Ovary (tissue), 9 donors: Measurements from ENCODE around the gene ATP6V1A. TPM values are rescaled to one million over a fixed set of nuclear protein-coding genes. Genes with fewer than 3 reads are reported as not detected.

Source experiments
- DNase-seq, 5 donors: peaks; one replicate each; pipeline ENCODE4 v3.0.0-alpha.2; 2019 to 2020
- H3K27ac ChIP-seq, 2 donors: fragments of 200-600 bp; one replicate each; pipeline versions ENCODE4 v1.5.1 to v1.8.0; 2019 to 2022
- H3K27me3 ChIP-seq: fragments of 200-600 bp; one replicate; pipeline ENCODE4 v1.8.0; 2022
- H3K36me3 ChIP-seq: fragments of 200-600 bp; sonication (generic); one replicate; pipeline ENCODE4 v1.5.1; 2019
- H3K4me1 ChIP-seq: one replicate; pipeline ENCODE4 v1.8.1; 2013; ENCODE audit warnings: mild to moderate bottlenecking, moderate library complexity; ENCODE audit not compliant: insufficient read depth
- H3K4me3 ChIP-seq: fragments of 200-600 bp; sonication (generic); one replicate; pipeline ENCODE4 v1.5.1; 2017
- H3K9me3 ChIP-seq, 2 donors: fragments of 200-600 bp in 1 of 2; sonication (generic) in 1 of 2; one replicate each; pipeline versions ENCODE4 v1.5.1 to v1.8.1; 2013 to 2019; ENCODE audit warnings: mild to moderate bottlenecking in 1 of 2, moderate library complexity in 1 of 2
- CTCF ChIP-seq, 3 donors: fragments of 450-650 bp in 2 of 3; fragments of 200-600 bp in 1 of 3; IDR thresholded peaks; one replicate each; pipeline versions ENCODE4 v1.5.1 to v1.8.0; 2016 to 2022; ENCODE audit warnings: antibody characterized with exemption in 3 of 3, mild to moderate bottlenecking in 1 of 3
- EP300 ChIP-seq: sonication (generic); formaldehyde crosslinking; IDR thresholded peaks from one replicate; pipeline ENCODE4 v1.6.1; 2017; ENCODE audit warnings: antibody characterized with exemption
- POLR2A ChIP-seq: fragments of 450-650 bp; IDR thresholded peaks from one replicate; pipeline ENCODE4 v1.6.1; 2017; ENCODE audit warnings: antibody characterized with exemption, mild to moderate bottlenecking, moderate library complexity
- WGBS, 3 donors: extraction: QIAGEN DNeasy Blood & Tissue Kit in 1 of 3; methylation state at CpG; one replicate each; pipeline versions ENCODE4 v1.1.5 to v1.1.7; 2013 to 2017; 5-methylcytosine and 5-hydroxymethylcytosine counted together
- intact Hi-C, 4 donors: fragments of 100-400 bp; cut with DNase I; formaldehyde crosslinking; loops; one replicate each; pipeline versions ENCODE4 v1.11.0 to v1.15.1; 2022 to 2023
- polyA plus RNA-seq, 2 donors: library from polyadenylated mRNA; stranded (reverse); fragments of 200-250 nt in 1 of 2; fragments of 350-450 nt in 1 of 2; fragmentation: Illumina TruSeq in 1 of 2; extraction: RNeasy Lipid Tissue Mini Kit (QIAGEN cat#74804) in 1 of 2; gene quantifications; one replicate each; pipeline ENCODE4 v1.2.3, GENCODE V29; 2013 to 2014
- total RNA-seq, 7 donors: library from RNA; depleted of rRNA in 2 of 7; stranded (reverse); fragments of >200 nt in 2 of 7; fragmentation: NEBNext Ultra II Directional in 3 of 7; extraction: Animal tissue kit (Norgen Biotek cat#: 25700) in 3 of 7; gene quantifications; one replicate each; pipeline versions ENCODE4 v1.1.0 to v1.2.4, GENCODE V29; 2016 to 2023
- donor health status: DM: no; HTN: no; CAD: no; lungs with moderate emphysema.
- donor health status: DM: no; HTN: no; CAD: no.
- donor health status: Bipolar disorder and iron deficiency.
- donor health status: DM: yes; HTN: yes; CAD: no.
- donor health status: DM: no; HTN: no; CAD: no.
- donor health status: DM: yes; HTN: yes; CAD: no.

Gene ATP6V1A
- total and polyA plus RNA-seq, 9 donors = 9.3 to 55.3 (median 38.3) TPM

- 34 to 58% (median 53%) methylated on average over 1 of the region's 1 CpG for WGBS, 3 donors
- intact Hi-C loops = no loop called here
- no peak for DNase-seq
- no peaks in the 10 kb centered on the region for H3K36me3 ChIP-seq
- H3K4me1 ChIP-seq = no peaks in the 10 kb centered on the region
- TF ChIP-seq EP300 = no peak
- no peak for TF ChIP-seq CTCF (IDR thresholded peaks at IDR 0.05)
- H3K9me3 ChIP-seq = no peaks in the 10 kb centered on the region
- H3K4me3 ChIP-seq = no peak overlapping the region
- H3K27ac ChIP-seq = no peak overlapping the region
- H3K27me3 ChIP-seq = no peaks in the 10 kb centered on the region
These were observed 27.5 kb upstream of the ATP6V1A start for GRCh38 chr3:113719294-113719693.

GRCh38 chr3:113719758-113720157 lies 27.1 kb upstream of the ATP6V1A start:
- intact Hi-C loops = no loop called here
- H3K27ac ChIP-seq = no peak overlapping the region
- H3K9me3 ChIP-seq = no peaks in the 10 kb centered on the region
- TF ChIP-seq CTCF (IDR thresholded peaks at IDR 0.05) (no peak), EP300 (no peak), POLR2A (no peak)
- no peak overlapping the region for H3K4me3 ChIP-seq
- no peaks in the 10 kb centered on the region for H3K36me3 ChIP-seq
- H3K4me1 ChIP-seq = no peaks in the 10 kb centered on the region
- WGBS, 3 donors = 19 to 41% (median 21%) methylated on average over 2 of the region's 2 CpGs
- no peak for DNase-seq
- H3K27me3 ChIP-seq = no peaks in the 10 kb centered on the region

GRCh38 chr3:113721636-113722035 lies 25.2 kb upstream of the ATP6V1A start:
- WGBS, 3 donors = 48 to 61% (median 54%) methylated on average over 3 of the region's 3 CpGs
- Histone ChIP-seq H3K27me3 (no peaks in the 10 kb centered on the region), H3K4me1 (peaks cover 1% of the 10 kb centered on the region), H3K27ac (no peak overlapping the region), H3K36me3 (no peaks in the 10 kb centered on the region), H3K4me3 (no peak overlapping the region), H3K9me3 (no peaks in the 10 kb centered on the region)
- DNase-seq = no peak
- intact Hi-C loops = no loop called here
- no peak for TF ChIP-seq CTCF (IDR thresholded peaks at IDR 0.05)
- no peak for TF ChIP-seq POLR2A
- no peak for TF ChIP-seq EP300

- Histone ChIP-seq H3K4me3 (no peak overlapping the region), H3K4me1 (peaks cover 1% of the 10 kb centered on the region), H3K36me3 (no peaks in the 10 kb centered on the region), H3K27me3 (no peaks in the 10 kb centered on the region), H3K27ac (no peak overlapping the region), H3K9me3 (no peaks in the 10 kb centered on the region)
- intact Hi-C loops = no loop called here
- DNase-seq = no peak
- 94 to 99% (median 97%) methylated on average over 2 of the region's 2 CpGs for WGBS, 3 donors
- TF ChIP-seq EP300 = no peak
- TF ChIP-seq CTCF (IDR thresholded peaks at IDR 0.05) = no peak
- TF ChIP-seq POLR2A = no peak
These were observed 18.2 kb upstream of the ATP6V1A start for GRCh38 chr3:113728661-113729060.

GRCh38 chr3:113730550-113730949 lies 16.3 kb upstream of the ATP6V1A start:
- no peak overlapping the region for H3K27ac ChIP-seq
- 93 to 96% (median 94%) methylated on average over 1 of the region's 1 CpG for WGBS, 3 donors
- DNase-seq = no peak
- TF ChIP-seq POLR2A (no peak), CTCF (IDR thresholded peaks at IDR 0.05) (no peak), EP300 (no peak)
- H3K4me3 ChIP-seq = no peak overlapping the region
- no peaks in the 10 kb centered on the region for H3K27me3 ChIP-seq
- no peaks in the 10 kb centered on the region for H3K9me3 ChIP-seq
- H3K4me1 ChIP-seq = no peaks in the 10 kb centered on the region
- intact Hi-C loops = no loop called here
- no peaks in the 10 kb centered on the region for H3K36me3 ChIP-seq
